ENCODE results near the gene LSM5. TPM values are rescaled to one million over a fixed set of nuclear protein-coding genes. Genes with fewer than 3 reads are reported as not detected.

LSM5 gene
- polyA plus RNA-seq, 2 of the 4 experiments (the other 2 are of a cell fraction) = 128 to 158 TPM

- ATAC-seq = no peak
- WGBS (ENCODE audit: missing lambda C conversion rate) = 69% methylated on average over 4 of the region's 4 CpGs
- Histone ChIP-seq H3K4me2 (peak overlapping the region; percentile 70; the same call in 2 of the 3 replicates), H3K27ac (peak overlapping the region in 1 of 2 experiments; percentile 29; a peak in 2 of 6 replicates), H3K4me1 (peaks cover 55% of the 10 kb centered on the region), H3K9me3 (no peaks in the 10 kb centered on the region), H3K4me3 (no peak overlapping the region)
- TF ChIP-seq HES2 (IDR thresholded peaks at IDR 0.05) = no peak
- TF ChIP-seq ATOH8 (CRISPR knock-in tag; IDR thresholded peaks at IDR 0.05; ENCODE audit: low read depth) = no peak
- no peak for TF ChIP-seq MYC (IDR thresholded peaks at IDR 0.05; ENCODE audit: borderline replicate concordance, low read length)
- TF ChIP-seq CBX2 (IDR thresholded peaks at IDR 0.05; ENCODE audit: borderline replicate concordance, low read depth) = no peak
- TF ChIP-seq BHLHE40 (IDR thresholded peaks at IDR 0.05; ENCODE audit: low read depth, low read length) = no peak
- no peak for TF ChIP-seq MAFK (IDR thresholded peaks at IDR 0.05; ENCODE audit: partially characterized antibody)
- no peak for TF ChIP-seq PBX3 (IDR thresholded peaks at IDR 0.05)
- no peak for TF ChIP-seq HMGXB4 (CRISPR knock-in tag; IDR thresholded peaks at IDR 0.05; ENCODE audit: borderline replicate concordance)
- TF ChIP-seq ZC3H11A (IDR thresholded peaks at IDR 0.05) = no peak
- TF ChIP-seq GATA3 (IDR thresholded peaks at IDR 0.05; ENCODE audit: borderline replicate concordance) = no peak
- TF ChIP-seq EP300 (IDR thresholded peaks at IDR 0.05) = no peak
- TF ChIP-seq RAD21 (conservative IDR thresholded peaks at IDR 0.05 in 1 of 2, IDR thresholded peaks at IDR 0.05 in 1 of 2) = no peak
- no peak for TF ChIP-seq ZSCAN20 (CRISPR knock-in tag; IDR thresholded peaks at IDR 0.05)
- TF ChIP-seq RFX5 (IDR thresholded peaks at IDR 0.05) = no peak
- no peak for TF ChIP-seq EHMT2 (IDR thresholded peaks at IDR 0.05; ENCODE audit: low read depth)
- TF ChIP-seq TFCP2L1 (CRISPR knock-in tag; IDR thresholded peaks at IDR 0.05) = no peak
- no peak for TF ChIP-seq HOXB13 (CRISPR knock-in tag; IDR thresholded peaks at IDR 0.05; ENCODE audit: low read depth)
- no peak for TF ChIP-seq ELK1 (IDR thresholded peaks at IDR 0.05; ENCODE audit: low read depth, low read length)
- no peak for TF ChIP-seq ZFP36 (IDR thresholded peaks at IDR 0.05; ENCODE audit: borderline replicate concordance, partially characterized antibody)
- no peak for FAIRE-seq
- DNase-seq (ENCODE audit: low read depth in 1 of 2, low spot score in 1 of 2) = no peak
- ChIA-PET POLR2A (interaction anchor here (0.6 kb wide), 1 partner anchor 11 kb away, joined by 5 read pairs; no protein-coding TSS in a partner anchor), CTCF (no interaction called here)
Observed at GRCh38 chr7:32502728-32503127, 12.5 kb upstream of the LSM5 start.

- ATAC-seq (peak; percentile 38 to 72; a peak in 3 of 6 replicates), DNase-seq (ENCODE audit: low read depth in 1 of 2, low spot score in 1 of 2) (no peak), FAIRE-seq (no peak)
- peak overlapping the region; percentile 70 for H3K4me2 ChIP-seq
- peak overlapping the region; percentile 41 to 85; a peak in 5 of 6 replicates for H3K27ac ChIP-seq
- TF ChIP-seq FOSL2 (IDR thresholded peaks at IDR 0.05) (no peak), FOSL2 (CRISPR knock-in tag; IDR thresholded peaks at IDR 0.05) (peak; percentile 15; the same call in 1 of the 2 replicates), RARB (CRISPR knock-in tag; IDR thresholded peaks at IDR 0.05) (no peak)
- 56% methylated on average over 1 of the region's 1 CpG for WGBS (ENCODE audit: missing lambda C conversion rate)
- no peaks in the 10 kb centered on the region for H3K9me3 ChIP-seq
- CTCF ChIA-PET = no interaction called here
- POLR2A ChIA-PET = no interaction called here
- no peak overlapping the region for H3K4me3 ChIP-seq
- peaks cover 58% of the 10 kb centered on the region for H3K4me1 ChIP-seq
Observed at GRCh38 chr7:32501522-32501921, 11.3 kb upstream of the LSM5 start.

Measured in A549 (cell line).